ENCODE data around the gene LILRB1.
"Not testable (repeated sequence)": the region's sequence is repeated elsewhere in the genome, so short reads cannot be mapped to it uniquely, and the experiment has no call there.

LILRB1 gene

DNA sequence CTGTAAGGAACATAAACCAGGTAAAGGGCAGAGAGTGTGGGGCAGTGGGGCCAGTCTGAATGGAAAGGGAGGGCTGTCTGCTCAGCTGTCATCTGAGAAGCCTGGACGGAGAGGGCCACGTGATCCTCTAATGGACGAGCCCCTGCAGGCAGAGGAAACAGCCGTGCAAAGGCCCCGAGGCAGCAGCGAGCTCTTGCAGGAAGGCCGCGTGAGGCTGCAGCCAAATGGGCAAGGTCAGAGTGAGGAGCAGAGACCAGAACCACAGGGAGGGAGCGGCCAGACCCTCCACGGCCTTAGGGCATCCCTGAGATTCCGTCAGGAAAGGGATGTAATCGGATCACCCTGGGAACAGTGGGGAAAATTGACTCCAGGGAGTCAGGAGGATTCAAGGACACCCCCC lies 36.9 kb downstream of the LILRB1 start:
- FAIRE-seq = no peak

DNA sequence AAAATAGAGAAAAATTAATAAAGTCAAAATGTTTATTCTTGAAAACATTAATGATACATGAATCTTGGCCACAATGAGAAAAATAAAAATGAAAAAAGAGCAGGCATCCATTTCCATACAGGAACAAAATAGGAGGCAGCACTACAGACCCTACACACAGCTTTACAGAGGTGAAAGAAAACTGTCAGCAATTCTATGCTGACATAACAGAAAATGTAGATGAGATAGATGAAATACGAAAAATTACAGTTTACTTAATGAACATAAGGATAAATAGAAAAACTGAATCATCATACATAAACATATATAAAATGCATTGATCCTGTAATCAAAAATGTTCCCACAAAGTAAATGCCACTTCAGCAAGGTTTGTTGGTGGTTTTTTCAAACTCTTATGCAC lies 38.1 kb downstream of the LILRB1 start:
- FAIRE-seq = no peak

DNA sequence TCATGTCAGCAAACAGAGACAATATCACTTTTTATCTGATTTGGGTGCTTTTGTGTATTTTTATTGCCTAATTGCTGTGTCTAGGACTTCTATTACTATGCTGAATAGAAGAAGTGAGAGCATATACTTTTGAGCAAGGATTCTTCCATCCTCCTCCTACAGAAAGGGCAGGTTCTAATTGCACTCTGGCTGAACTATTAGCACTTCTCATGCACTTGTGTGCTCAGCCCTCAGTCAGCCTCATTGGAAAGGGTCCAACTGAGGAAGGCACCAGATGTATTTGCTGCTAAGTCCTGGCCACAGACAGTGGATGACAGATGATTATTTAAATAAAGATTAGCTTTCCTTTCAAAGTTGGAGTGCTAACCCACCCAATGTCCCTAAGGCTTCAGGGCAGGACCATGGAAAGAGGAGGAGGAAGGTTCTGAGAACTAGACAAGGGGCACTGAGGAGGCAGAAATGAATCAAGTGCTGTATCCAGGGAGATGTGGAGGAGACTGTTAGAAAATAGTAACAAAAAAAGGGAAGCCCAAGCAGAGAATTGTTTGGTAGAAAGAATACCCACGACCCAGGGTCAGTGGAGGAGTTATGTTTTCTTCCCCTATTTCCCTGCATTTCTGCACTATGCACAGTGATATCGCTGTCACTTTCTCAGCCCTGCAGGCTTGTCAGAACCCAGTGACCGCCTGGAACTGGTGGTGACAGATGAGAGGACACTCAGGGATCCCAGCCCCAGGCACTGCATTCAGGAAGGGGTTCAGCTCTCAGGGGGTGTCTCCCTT lies 40.5 kb downstream of the LILRB1 start:
- no peak for FAIRE-seq

DNA sequence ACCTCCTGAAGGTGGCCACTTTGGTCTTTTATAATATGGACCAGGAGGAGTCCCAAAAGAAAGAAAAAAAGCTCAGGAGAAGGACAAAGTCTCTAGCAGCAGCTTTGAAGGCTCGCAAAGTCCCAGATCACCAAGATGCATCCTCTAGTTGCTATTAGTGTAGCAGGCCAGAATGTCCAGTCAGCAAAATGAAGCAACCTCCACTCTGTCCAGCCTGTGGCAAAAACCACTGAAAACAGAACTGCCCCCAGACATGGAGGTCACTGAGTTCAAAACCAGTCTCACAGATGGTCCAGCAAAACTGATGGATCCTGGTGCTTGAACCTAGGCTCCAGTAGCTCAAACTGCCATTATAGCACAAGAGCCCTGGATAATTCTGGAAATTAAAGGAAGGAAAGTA lies 42.9 kb downstream of the LILRB1 start:
- no peak for FAIRE-seq

DNA sequence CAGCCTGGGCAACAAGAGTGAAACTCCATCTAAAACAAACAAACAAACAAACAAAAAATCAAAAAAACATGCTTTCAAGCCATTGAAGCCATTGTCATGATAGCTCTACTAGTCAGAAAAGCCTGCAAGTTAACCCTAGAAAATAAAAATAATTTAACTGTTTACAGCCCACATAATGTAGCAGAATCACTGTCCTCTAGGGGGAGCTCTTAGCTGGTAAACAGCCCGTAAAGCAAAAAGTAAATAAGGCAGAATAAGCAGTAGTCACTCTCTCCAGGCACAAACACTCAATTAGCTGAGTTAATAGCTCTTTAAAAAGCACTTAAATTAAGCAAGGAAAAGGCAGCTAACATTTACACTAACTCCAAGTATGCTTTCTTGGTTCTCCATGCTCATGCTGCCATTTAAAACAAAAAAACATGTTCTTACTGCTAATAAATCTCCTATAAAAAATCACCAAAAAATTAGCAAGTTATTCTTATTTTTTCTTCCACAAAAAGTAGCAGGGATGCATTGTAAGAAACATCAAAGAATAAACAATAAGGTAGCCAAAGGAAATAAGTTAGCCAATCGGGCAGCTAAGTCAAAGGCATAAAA lies 43.8 kb downstream of the LILRB1 start:
- FAIRE-seq = peak; percentile 67

DNA sequence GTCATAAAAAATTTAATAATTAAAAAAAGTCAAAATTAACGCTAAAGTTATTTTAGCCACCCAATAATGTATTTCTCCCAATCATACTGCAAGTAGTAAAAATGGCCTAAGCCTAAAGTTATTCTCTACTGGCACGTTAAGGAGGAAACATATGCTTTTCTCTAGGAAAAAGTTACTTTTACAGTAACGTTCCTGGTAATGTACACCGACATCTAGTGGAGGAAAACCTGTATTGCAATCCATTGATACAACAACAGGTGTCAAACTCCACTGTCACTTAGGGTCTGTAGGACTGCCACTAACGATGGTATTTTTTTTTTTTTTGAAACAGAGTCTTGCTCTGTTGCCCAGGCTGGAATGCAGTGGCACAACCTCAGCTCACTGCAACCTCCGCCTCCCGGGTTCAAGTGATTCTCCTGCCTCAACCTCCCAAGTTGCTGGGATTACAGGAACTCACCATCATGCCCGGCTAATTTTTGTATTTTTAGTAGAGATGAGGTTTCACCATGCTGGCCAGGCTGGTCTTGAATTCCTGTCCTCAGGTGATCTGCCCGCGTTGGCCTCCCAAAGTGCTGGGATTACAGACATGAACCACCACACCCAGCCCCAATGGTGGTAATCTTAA lies 46.0 kb downstream of the LILRB1 start:
- peak; percentile 56 for FAIRE-seq

DNA sequence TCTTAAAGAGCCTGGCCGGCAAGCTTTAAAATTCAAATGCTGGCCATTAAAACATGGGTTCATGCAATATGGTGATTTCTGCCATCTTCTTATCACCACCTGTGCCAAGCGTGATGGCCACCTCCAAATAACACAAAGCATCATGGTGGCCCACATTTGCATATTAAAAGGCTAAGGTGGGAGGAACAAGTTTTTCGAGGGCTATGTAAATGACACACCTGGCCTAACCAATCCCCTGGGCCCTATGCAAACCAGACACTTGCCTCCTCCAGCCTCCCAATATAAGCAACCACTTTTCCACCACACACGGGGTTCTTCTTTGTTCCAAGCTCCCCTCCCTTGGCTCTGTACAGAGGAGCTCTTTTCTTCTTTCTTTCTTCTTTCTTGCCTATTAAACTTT lies 46.9 kb downstream of the LILRB1 start:
- no peak for FAIRE-seq

DNA sequence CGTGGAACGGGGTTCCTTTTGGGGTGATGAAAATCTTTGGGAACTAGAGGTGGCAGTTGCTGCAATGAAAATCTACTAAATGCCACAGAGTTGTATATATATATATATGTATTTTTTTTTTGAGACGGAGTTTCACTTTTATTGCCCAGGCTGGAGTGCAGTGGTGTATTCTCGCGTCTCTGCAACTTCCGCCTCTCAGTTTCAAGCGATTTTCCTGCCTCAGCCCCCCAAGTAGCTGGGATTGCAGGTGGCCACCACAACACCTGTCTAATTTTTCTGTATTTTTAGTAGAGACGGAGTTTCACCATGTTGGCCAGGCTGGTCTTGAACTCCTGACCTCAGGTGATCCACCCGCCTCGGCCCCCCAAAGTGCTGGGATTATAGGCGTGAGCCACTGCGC lies 51.3 kb downstream of the LILRB1 start:
- not testable (repeated sequence) for FAIRE-seq

DNA sequence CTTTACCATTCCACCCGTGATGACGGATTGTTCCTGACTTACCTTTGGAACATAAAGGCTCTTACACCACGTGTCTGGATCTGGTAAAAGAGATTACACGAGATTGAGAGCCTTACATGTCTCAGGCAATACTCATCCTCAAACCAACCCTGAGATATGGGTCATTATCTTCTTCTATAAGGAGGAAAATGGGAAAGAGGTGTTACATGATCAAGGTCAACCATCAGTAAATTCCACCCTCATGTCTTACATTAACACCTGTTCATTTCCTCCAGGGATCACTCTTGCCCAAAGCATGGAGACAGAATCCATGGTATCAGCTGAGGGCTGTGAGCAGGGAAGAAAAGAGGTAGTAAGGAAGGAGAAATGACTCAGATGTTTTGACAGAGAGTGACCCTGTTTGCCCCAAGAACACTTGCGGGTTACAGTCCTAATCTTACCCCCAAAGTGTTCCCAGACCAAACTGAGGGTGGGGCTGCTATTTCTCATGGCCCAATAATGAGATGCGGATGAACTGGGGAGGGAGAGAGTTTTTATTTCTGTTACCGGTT lies 52.1 kb downstream of the LILRB1 start:
- no peak for FAIRE-seq

DNA sequence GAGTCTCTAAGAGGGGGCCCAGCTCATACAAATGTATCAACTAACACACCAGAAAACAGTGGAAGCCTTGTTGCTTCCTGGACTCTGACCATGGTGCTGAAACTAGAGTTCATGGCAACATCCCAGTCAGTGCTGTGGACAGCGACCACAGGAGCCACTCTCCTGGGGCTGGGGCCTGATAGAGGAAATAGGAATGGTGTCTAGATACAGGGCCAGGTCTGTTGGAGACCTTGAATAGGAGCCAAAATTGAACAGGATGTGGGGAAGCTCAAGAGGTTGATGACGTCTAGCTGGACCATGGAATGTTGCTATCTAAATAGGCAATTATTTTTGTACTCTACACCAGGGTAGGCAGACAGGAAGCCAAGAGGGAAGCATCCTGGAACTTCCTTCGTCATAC lies 54.2 kb downstream of the LILRB1 start:
- no peak for FAIRE-seq
